HG02763 (cell line): Measurements from ENCODE around the gene OAS2.

Experiments used
- ATAC-seq: cut with Tn5 transposase; IDR thresholded peaks from one replicate; pipeline ENCODE4 v1.9.1; 2021; ENCODE audit warnings: mild to moderate bottlenecking, moderate library complexity; ENCODE audit not compliant: unreplicated experiment

Gene OAS2

GRCh38 chr12:113014565-113014964 lies 36.2 kb downstream of the OAS2 start:
- no peak for ATAC-seq

- ATAC-seq = no peak
These were observed 38.5 kb downstream of the OAS2 start for GRCh38 chr12:113016796-113017195.

- no peak for ATAC-seq
These were observed 40.7 kb downstream of the OAS2 start for GRCh38 chr12:113019025-113019424.

- ATAC-seq = no peak
These were observed 43.2 kb downstream of the OAS2 start for GRCh38 chr12:113021500-113021899.

- ATAC-seq = no peak
These were observed 44.4 kb downstream of the OAS2 start for GRCh38 chr12:113022563-113023297.

GRCh38 chr12:113027726-113028125 lies 49.4 kb downstream of the OAS2 start:
- no peak for ATAC-seq

GRCh38 chr12:113030875-113031525 lies 52.7 kb downstream of the OAS2 start:
- ATAC-seq = no peak

GRCh38 chr12:113039911-113040445 lies 61.7 kb downstream of the OAS2 start:
- no peak for ATAC-seq

- ATAC-seq = no peak
These were observed 62.4 kb downstream of the OAS2 start for GRCh38 chr12:113040722-113041171.

GRCh38 chr12:113041560-113041959 lies 63.2 kb downstream of the OAS2 start:
- ATAC-seq = no peak

GRCh38 chr12:113043240-113043639 lies 64.9 kb downstream of the OAS2 start:
- ATAC-seq = no peak

- ATAC-seq = no peak
These were observed 66.2 kb downstream of the OAS2 start for GRCh38 chr12:113044516-113044915.

- no peak for ATAC-seq
These were observed 70.4 kb downstream of the OAS2 start for GRCh38 chr12:113048716-113049127.

- no peak for ATAC-seq
These were observed 71.8 kb downstream of the OAS2 start for GRCh38 chr12:113049976-113050742.

GRCh38 chr12:113050795-113051194 lies 72.5 kb downstream of the OAS2 start:
- ATAC-seq = no peak

- ATAC-seq = no peak
These were observed 73.4 kb downstream of the OAS2 start for GRCh38 chr12:113051759-113052158.

GRCh38 chr12:113052326-113052725 lies 74.0 kb downstream of the OAS2 start:
- ATAC-seq = no peak

- ATAC-seq = no peak
These were observed 76.7 kb downstream of the OAS2 start for GRCh38 chr12:113054948-113055486.

GRCh38 chr12:113055594-113056380 lies 77.5 kb downstream of the OAS2 start:
- no peak for ATAC-seq

GRCh38 chr12:113056381-113056630 lies 78.0 kb downstream of the OAS2 start:
- ATAC-seq = no peak
